HepG2 (cell line): ENCODE data around the gene ANKZF1. TPM values are rescaled to one million over a fixed set of nuclear protein-coding genes. Genes with fewer than 3 reads are reported as not detected.

Source experiments
- CBFB ChIP-seq: sonication (generic); formaldehyde crosslinking; IDR thresholded peaks from 2 replicates; pipeline ENCODE4 v1.4.0; 2020; ENCODE audit warnings: missing genetic modification reagents
- CBX1 ChIP-seq: IDR thresholded peaks from one replicate; pipeline ENCODE4 v1.6.1; 2016; ENCODE audit warnings: antibody characterized with exemption, low read depth
- E2F5 ChIP-seq: sonication (generic); formaldehyde crosslinking; conservative IDR thresholded peaks from 2 replicates; pipeline ENCODE4 v1.4.0; 2020; ENCODE audit warnings: missing genetic modification reagents
- ELF4 ChIP-seq: sonication (generic); formaldehyde crosslinking; IDR thresholded peaks from 2 replicates; pipeline ENCODE4 v1.5.0; 2020; ENCODE audit warnings: missing genetic modification reagents, mild to moderate bottlenecking, moderate library complexity, borderline replicate concordance
- GATAD2A ChIP-seq: IDR thresholded peaks from 2 replicates; pipeline ENCODE4 v1.6.1; 2016
- HINFP ChIP-seq: sonication (generic); formaldehyde crosslinking; IDR thresholded peaks from 2 replicates; pipeline ENCODE4 v1.4.0; 2020; ENCODE audit warnings: low read depth, mild to moderate bottlenecking, missing genetic modification reagents
- HNRNPH1 ChIP-seq: fragments of 200-400 bp; formaldehyde crosslinking; optimal IDR thresholded peaks from 2 replicates; pipeline ENCODE3; 2017; ENCODE audit warnings: mild to moderate bottlenecking, low read depth, low read length
- IRF9 ChIP-seq: sonication (generic); formaldehyde crosslinking; IDR thresholded peaks from 2 replicates; pipeline ENCODE4 v1.8.0; 2022; ENCODE audit warnings: missing genetic modification reagents, mild to moderate bottlenecking, borderline replicate concordance
- KLF6 ChIP-seq: IDR thresholded peaks from 2 replicates; pipeline ENCODE4 v1.8.0; 2016; ENCODE audit warnings: missing biosample characterization, missing genetic modification reagents
- MXD4 ChIP-seq: IDR thresholded peaks from 2 replicates; pipeline ENCODE4 v1.6.1; 2016; ENCODE audit warnings: mild to moderate bottlenecking, missing biosample characterization, missing genetic modification reagents
- RXRB ChIP-seq: IDR thresholded peaks from 2 replicates; pipeline ENCODE4 v1.6.1; 2016; ENCODE audit warnings: borderline replicate concordance, missing genetic modification reagents, missing compliant biosample characterization
- USF2 ChIP-seq, 2 experiments: sonication (generic) in 1 of 2; formaldehyde crosslinking in 1 of 2; IDR thresholded peaks; 2 replicates each; pipeline versions ENCODE4 v1.5.1 to v1.6.1; 2011 to 2020; ENCODE audit warnings: borderline replicate concordance in 1 of 2, low read depth in 1 of 2, low read length in 1 of 2, mild to moderate bottlenecking in 1 of 2, missing genetic modification reagents in 1 of 2, moderate library complexity in 1 of 2
- ZFP36L1 ChIP-seq: sonication (generic); formaldehyde crosslinking; IDR thresholded peaks from 2 replicates; pipeline ENCODE4 v1.8.0; 2022; ENCODE audit warnings: mild to moderate bottlenecking, missing genetic modification reagents, moderate library complexity
- ZKSCAN5 ChIP-seq: sonication (generic); formaldehyde crosslinking; IDR thresholded peaks from 2 replicates; pipeline ENCODE4 v1.5.1; 2020; ENCODE audit warnings: mild to moderate bottlenecking, missing genetic modification reagents
- ZNF335 ChIP-seq: sonication (generic); formaldehyde crosslinking; IDR thresholded peaks from 2 replicates; pipeline ENCODE4 v1.4.0; 2020; ENCODE audit warnings: missing genetic modification reagents
- ZNF430 ChIP-seq: sonication (generic); formaldehyde crosslinking; IDR thresholded peaks from 2 replicates; pipeline ENCODE4 v1.9.0; 2021; ENCODE audit warnings: mild to moderate bottlenecking, missing genetic modification reagents
- ZNF563 ChIP-seq: sonication (generic); formaldehyde crosslinking; IDR thresholded peaks from 2 replicates; pipeline ENCODE4 v1.8.0; 2022; ENCODE audit warnings: mild to moderate bottlenecking, moderate library complexity, missing genetic modification reagents
- ZNF567 ChIP-seq: sonication (generic); formaldehyde crosslinking; IDR thresholded peaks from 2 replicates; pipeline ENCODE4 v1.8.1; 2023; ENCODE audit warnings: mild to moderate bottlenecking, missing genetic modification reagents, borderline replicate concordance
- polyA plus RNA-seq, 8 experiments: library from polyadenylated mRNA; depleted of rRNA in 3 of 8; stranded (reverse) in 7 of 8; unstranded in 1 of 8; fragments of >200 nt; fragmentation: Illumina TruSeq in 4 of 8; extraction: Trizol in 4 of 8; gene quantifications; 2 replicates each; pipeline versions ENCODE4 v1.2.1 to v1.2.3, GENCODE V29; 2011 to 2016; ENCODE audit warnings: low read depth in 4 of 8, missing spikeins in 1 of 8, mixed read lengths in 1 of 8; ENCODE audit not compliant: insufficient read depth in 1 of 8
- total RNA-seq, 5 experiments: library from RNA; depleted of rRNA; stranded (reverse); fragments of >200 nt; fragmentation: Illumina TruSeq; extraction: Trizol; gene quantifications; 2 replicates each; pipeline ENCODE4 v1.2.3, GENCODE V29; 2016; ENCODE audit warnings: low read depth in 1 of 5
- TF ChIP-seq, protein P1 (sequence below): sonication (generic); formaldehyde crosslinking; IDR thresholded peaks from 2 replicates; pipeline ENCODE4 v1.4.0; 2020; ENCODE audit warnings: mild to moderate bottlenecking, missing genetic modification reagents

The ANKZF1 gene
- total and polyA plus RNA-seq, 2 of the 13 experiments (the other 11 are each of a cell fraction or from before 2014, with no cell fraction given): 25.3 to 128 TPM

- TF ChIP-seq IRF9 (CRISPR knock-in tag): peak; percentile 49
- no peak for TF ChIP-seq MXD4 (CRISPR knock-in tag)
- no peak for TF ChIP-seq CBX1
- peak; percentile 64; the same call in 1 of the 2 replicates for TF ChIP-seq ZKSCAN5 (CRISPR knock-in tag)
- TF ChIP-seq ELF4 (CRISPR knock-in tag): peak; percentile 93
- peak; percentile 75; the same call in 1 of the 2 replicates for TF ChIP-seq ZNF430 (CRISPR knock-in tag)
- TF ChIP-seq USF2 (IDR thresholded peaks at IDR 0.05; ENCODE audit: low read depth, low read length): no peak
- TF ChIP-seq USF2 (CRISPR knock-in tag; IDR thresholded peaks at IDR 0.05; ENCODE audit: borderline replicate concordance): no peak; the same call in 1 of the 2 replicates
- TF ChIP-seq ZNF563 (CRISPR knock-in tag): no peak; the same call in 1 of the 2 replicates
- TF ChIP-seq HINFP: peak; percentile 43; the same call in 1 of the 2 replicates
- TF ChIP-seq ZFP36L1 (CRISPR knock-in tag): peak; percentile 83; the same call in 1 of the 2 replicates
- no peak for TF ChIP-seq HNRNPH1
- TF ChIP-seq GATAD2A: peak; percentile 83
- 0 out of 2 replicates have a peak, but pooled peaks have one; percentile 14 for TF ChIP-seq CBFB
- 0 out of 2 replicates have a peak, but pooled peaks have one; percentile 9 for TF ChIP-seq ZNF567 (CRISPR knock-in tag)
- peak; percentile 86 for TF ChIP-seq ZNF335 (CRISPR knock-in tag)
- TF ChIP-seq KLF6 (CRISPR knock-in tag): no peak; the same call in none of the 2 replicates
- TF ChIP-seq RXRB: peak; percentile 59
- TF ChIP-seq, protein P1, sequence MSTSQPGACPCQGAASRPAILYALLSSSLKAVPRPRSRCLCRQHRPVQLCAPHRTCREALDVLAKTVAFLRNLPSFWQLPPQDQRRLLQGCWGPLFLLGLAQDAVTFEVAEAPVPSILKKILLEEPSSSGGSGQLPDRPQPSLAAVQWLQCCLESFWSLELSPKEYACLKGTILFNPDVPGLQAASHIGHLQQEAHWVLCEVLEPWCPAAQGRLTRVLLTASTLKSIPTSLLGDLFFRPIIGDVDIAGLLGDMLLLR: no peak
- no peak for TF ChIP-seq E2F5
Observed at GRCh38 chr2:219249203-219249980, 19.8 kb downstream of the ANKZF1 start (continued).
